Neural crest cell (in vitro differentiated cells): Measurements from ENCODE around the gene DEFB128. TPM values are rescaled to one million over a fixed set of nuclear protein-coding genes. Genes with fewer than 3 reads are reported as not detected.
A peak's percentile ranks its signal among the peaks of the same experiment; 100 is the strongest.
"Not testable (repeated sequence)": the region's sequence is repeated elsewhere in the genome, so short reads cannot be mapped to it uniquely, and the experiment has no call there.

Experiments used
- DNase-seq: peaks from one replicate; pipeline ENCODE4 v3.0.0; 2021; ENCODE audit warnings: low read depth, mixed read lengths, low spot score
- H3K27ac Mint-ChIP-seq: one replicate; pipeline ENCODE4 v1.8.0; 2021; ENCODE audit warnings: mild to moderate bottlenecking, mixed read lengths; ENCODE audit not compliant: unreplicated experiment
- H3K27me3 Mint-ChIP-seq: 2 replicates; pipeline ENCODE4 v1.8.0; 2021; ENCODE audit warnings: low read depth, mild to moderate bottlenecking, mixed read lengths
- H3K36me3 Mint-ChIP-seq: 2 replicates; pipeline ENCODE4 v1.8.0; 2021; ENCODE audit warnings: low read depth, mild to moderate bottlenecking, mixed read lengths
- H3K4me1 Mint-ChIP-seq: 2 replicates; pipeline ENCODE4 v1.8.0; 2021; ENCODE audit warnings: mixed read lengths
- H3K4me3 Mint-ChIP-seq: one replicate; pipeline ENCODE4 v1.8.0; 2021; ENCODE audit warnings: mild to moderate bottlenecking, mixed read lengths
- H3K9me3 Mint-ChIP-seq: 2 replicates; pipeline ENCODE4 v1.8.0; 2021; ENCODE audit warnings: mixed read lengths
- total RNA-seq: library from RNA; stranded (reverse); gene quantifications from 2 replicates; pipeline ENCODE4 v1.2.1, GENCODE V29; 2021
- TF ChIP-seq, protein P1 (sequence below): fragments of 200-600 bp; sonication (generic); conservative IDR thresholded peaks from 2 replicates; pipeline ENCODE4 v1.5.0; 2021; ENCODE audit warnings: antibody characterized with exemption, mild to moderate bottlenecking

The DEFB128 gene
- total RNA-seq, 1 donor from 2014 or later: not detected

DNA sequence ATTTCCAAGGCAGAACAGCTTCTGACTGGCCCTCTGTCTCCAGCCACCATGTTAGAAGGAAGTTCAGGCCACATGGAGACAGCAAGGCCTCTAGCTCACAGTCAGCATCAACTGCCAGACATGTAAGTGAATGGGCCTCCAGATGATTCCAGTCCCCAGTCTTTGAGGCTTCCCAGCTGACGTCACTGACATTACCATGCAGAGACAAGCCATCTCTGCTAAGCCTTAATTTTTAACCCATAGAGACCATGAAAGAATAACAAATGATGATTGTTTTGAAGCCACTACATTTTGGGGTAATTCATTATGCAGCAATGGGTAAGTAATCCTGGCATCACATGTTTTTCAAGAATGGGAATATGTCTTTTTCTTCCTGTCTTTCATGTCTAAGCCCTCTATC, 26.3 kb upstream of the DEFB128 start:
- no peak overlapping the region for H3K27ac Mint-ChIP-seq
- no peak for DNase-seq
- H3K36me3 Mint-ChIP-seq: no peaks in the 10 kb centered on the region
- TF ChIP-seq, protein P1, sequence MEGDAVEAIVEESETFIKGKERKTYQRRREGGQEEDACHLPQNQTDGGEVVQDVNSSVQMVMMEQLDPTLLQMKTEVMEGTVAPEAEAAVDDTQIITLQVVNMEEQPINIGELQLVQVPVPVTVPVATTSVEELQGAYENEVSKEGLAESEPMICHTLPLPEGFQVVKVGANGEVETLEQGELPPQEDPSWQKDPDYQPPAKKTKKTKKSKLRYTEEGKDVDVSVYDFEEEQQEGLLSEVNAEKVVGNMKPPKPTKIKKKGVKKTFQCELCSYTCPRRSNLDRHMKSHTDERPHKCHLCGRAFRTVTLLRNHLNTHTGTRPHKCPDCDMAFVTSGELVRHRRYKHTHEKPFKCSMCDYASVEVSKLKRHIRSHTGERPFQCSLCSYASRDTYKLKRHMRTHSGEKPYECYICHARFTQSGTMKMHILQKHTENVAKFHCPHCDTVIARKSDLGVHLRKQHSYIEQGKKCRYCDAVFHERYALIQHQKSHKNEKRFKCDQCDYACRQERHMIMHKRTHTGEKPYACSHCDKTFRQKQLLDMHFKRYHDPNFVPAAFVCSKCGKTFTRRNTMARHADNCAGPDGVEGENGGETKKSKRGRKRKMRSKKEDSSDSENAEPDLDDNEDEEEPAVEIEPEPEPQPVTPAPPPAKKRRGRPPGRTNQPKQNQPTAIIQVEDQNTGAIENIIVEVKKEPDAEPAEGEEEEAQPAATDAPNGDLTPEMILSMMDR: no peak
- H3K27me3 Mint-ChIP-seq: peaks cover 80% of the 10 kb centered on the region
- H3K9me3 Mint-ChIP-seq: no peaks in the 10 kb centered on the region
- no peak overlapping the region for H3K4me3 Mint-ChIP-seq
- no peaks in the 10 kb centered on the region for H3K4me1 Mint-ChIP-seq

DNA sequence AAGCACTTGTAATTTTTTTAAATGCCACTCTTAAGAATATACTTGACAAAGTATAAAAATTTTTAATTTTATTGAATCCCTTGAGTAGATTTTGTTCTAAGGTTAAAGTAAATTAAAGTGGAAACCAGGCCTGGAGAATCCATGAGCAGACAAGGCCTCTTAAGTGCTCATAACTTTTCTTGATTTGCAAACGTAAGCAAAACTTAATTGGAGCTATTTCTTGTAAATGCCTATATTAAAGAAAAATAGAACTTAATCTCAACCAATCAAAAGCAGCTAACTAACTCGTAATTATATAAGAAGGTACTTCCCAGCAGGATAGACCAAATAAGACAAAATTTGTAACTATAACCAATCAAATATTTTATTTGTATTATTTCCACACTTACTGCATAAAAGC, 24.9 kb upstream of the DEFB128 start:
- DNase-seq: no peak
- Mint-ChIP-seq H3K4me3 (no peak overlapping the region), H3K27me3 (peaks cover 79% of the 10 kb centered on the region), H3K27ac (no peak overlapping the region), H3K36me3 (no peaks in the 10 kb centered on the region), H3K9me3 (no peaks in the 10 kb centered on the region), H3K4me1 (no peaks in the 10 kb centered on the region)
- TF ChIP-seq, protein P1: no peak

DNA sequence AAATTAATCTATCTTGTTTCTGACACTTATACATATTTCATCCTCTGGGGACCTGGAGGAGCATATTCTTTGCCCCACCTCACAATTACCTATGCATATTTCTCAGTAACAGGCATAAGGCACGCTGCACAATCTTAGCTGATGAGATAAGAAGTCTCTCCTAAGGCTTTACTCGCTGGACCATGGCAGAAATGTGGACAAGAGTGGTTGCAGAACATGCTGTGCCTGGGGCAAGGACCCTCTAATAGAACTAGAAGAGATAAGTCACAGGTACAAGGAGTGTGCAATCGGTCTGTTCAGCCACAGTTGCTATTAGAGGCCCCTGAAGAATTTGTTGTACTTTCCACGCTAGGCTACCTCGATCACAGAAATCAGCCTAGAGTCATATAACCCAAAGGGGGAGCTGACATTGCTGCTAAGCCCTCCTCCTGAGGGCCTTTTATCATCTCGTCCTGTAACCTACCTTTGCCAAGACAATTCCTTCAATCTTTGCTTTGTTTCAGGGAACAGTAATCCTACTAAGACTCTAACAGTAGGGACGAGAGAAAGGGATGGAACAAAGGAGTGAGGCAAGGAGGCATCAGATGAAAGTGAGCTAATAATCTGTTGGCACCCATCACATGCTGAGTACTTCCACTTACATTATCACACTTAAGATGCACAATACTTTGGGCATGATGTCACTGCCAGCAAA, 21.4 kb upstream of the DEFB128 start:
- TF ChIP-seq, protein P1: no peak
- Mint-ChIP-seq H3K4me1 (no peaks in the 10 kb centered on the region), H3K27ac (no peak overlapping the region), H3K9me3 (no peaks in the 10 kb centered on the region), H3K36me3 (no peaks in the 10 kb centered on the region), H3K27me3 (peaks cover 80% of the 10 kb centered on the region), H3K4me3 (no peak overlapping the region)
- no peak for DNase-seq

DNA sequence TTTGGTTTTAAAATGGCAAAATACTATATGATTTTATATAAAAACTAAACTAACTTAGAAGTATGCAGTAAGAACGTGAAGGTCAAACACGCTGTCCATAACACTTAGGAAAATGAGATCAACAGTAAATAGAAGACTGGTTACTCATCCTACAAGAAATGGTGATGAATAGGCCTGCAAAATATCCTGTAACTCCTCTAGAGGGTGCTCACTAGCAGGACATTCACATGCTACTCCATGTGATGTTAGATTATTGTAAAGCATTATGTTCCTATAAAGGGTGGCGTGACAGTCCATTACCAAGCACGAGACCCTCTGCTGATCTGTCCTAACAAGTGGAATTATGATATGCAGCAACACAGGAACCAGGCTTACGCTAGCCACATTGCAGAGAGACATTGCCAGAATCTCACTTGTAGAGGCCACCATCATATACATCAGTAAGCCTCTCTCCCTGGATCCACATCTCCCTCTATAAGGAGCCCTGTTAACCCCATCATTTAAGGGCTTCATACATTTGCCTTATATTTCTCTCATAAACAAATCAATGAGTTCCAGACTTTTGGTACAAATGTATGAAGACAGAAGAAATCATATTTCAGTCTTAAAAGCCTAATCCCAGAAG, 19.5 kb upstream of the DEFB128 start:
- Mint-ChIP-seq H3K36me3 (no peaks in the 10 kb centered on the region), H3K9me3 (no peaks in the 10 kb centered on the region), H3K4me3 (no peak overlapping the region), H3K27ac (no peak overlapping the region), H3K4me1 (no peaks in the 10 kb centered on the region), H3K27me3 (peaks cover 92% of the 10 kb centered on the region)
- TF ChIP-seq, protein P1: peak; percentile 64
- DNase-seq: no peak

DNA sequence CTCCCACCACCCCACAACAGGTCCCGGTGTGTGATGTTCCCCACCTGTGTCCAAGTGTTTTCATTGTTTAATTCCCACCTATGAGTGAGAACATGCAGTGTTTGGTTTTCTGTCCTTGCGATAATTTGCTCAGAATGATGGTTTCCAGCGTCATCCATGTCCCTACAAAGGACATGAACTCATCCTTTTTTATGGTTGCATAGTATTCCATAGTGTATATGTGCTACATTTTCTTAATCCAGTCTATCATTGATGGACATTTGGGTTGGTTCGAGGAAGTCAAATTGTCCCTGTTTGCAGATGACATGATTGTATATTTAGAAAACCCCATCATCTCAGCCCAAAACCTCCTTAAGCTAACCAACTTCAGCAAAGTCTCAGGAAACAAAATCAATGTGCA, 14.1 kb upstream of the DEFB128 start:
- H3K9me3 Mint-ChIP-seq, H3K4me3 Mint-ChIP-seq, DNase-seq, H3K4me1 Mint-ChIP-seq, H3K27ac Mint-ChIP-seq, H3K36me3 Mint-ChIP-seq: not testable (repeated sequence)
- H3K27me3 Mint-ChIP-seq: peaks cover 87% of the 10 kb centered on the region

DNA sequence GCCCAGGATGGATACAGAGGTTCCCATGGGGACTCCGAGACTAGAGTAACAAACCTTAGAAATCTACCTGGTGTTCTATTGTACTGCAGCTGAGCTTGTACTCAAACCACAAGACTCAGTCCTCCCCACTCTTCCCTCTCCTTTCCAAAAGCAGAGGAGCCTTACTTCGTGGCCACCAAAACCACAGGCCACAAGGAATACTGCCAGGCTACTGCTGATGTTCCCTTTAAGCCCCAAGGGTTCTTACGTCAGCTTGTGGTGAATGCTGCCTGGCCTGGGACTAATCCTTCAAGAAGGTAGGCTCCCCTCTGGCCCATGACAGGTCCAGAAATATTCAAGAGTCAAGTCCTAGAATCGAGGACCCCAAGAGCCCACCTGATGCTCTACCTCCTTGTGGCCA, 10.5 kb upstream of the DEFB128 start:
- H3K4me1 Mint-ChIP-seq: no peaks in the 10 kb centered on the region
- no peaks in the 10 kb centered on the region for H3K36me3 Mint-ChIP-seq
- H3K4me3 Mint-ChIP-seq: no peak overlapping the region
- peaks cover 3% of the 10 kb centered on the region for H3K9me3 Mint-ChIP-seq
- TF ChIP-seq, protein P1: no peak
- no peak for DNase-seq
- peaks cover 91% of the 10 kb centered on the region for H3K27me3 Mint-ChIP-seq
- no peak overlapping the region for H3K27ac Mint-ChIP-seq
